ENCODE results near the gene LCTL. TPM values are rescaled to one million over a fixed set of nuclear protein-coding genes. Genes with fewer than 3 reads are reported as not detected.

Gene LCTL
- total RNA-seq, 2 experiments from 2014 or later: not detected

- H3K9me3 ChIP-seq (ENCODE audit: low read length): no peaks in the 10 kb centered on the region
- TF ChIP-seq EZH2phosphoT487 (IDR thresholded peaks at IDR 0.05; ENCODE audit: borderline replicate concordance, low read depth, low read length) (no peak), CTCF (conservative IDR thresholded peaks at IDR 0.05; ENCODE audit: low read length) (no peak)
- no peak overlapping the region for H3K27ac ChIP-seq (ENCODE audit: low read depth, low read length, poor library complexity, severe bottlenecking)
- no peak for DNase-seq (ENCODE audit: low spot score)
- intact Hi-C loops (cut with micrococcal nuclease; ENCODE audit: unreplicated experiment): no loop called here
- H3K9me2 ChIP-seq (ENCODE audit: insufficient read depth, low read length): no peaks in the 10 kb centered on the region
- no peaks in the 10 kb centered on the region for H4K20me1 ChIP-seq (ENCODE audit: insufficient read depth, low read length)
- H3K79me2 ChIP-seq (ENCODE audit: insufficient read depth, low read depth, low read length): no peaks in the 10 kb centered on the region
- BruUV-seq (replicated peaks): no TSS peak
- CTCF ChIA-PET (ENCODE audit: unreplicated experiment): no interaction called here
- no peak overlapping the region for H3K4me3 ChIP-seq (ENCODE audit: low read depth, low read length, poor library complexity, severe bottlenecking)
- H2AFZ ChIP-seq (ENCODE audit: low read length): no peak overlapping the region
- POLR2A ChIA-PET: no interaction called here
- no peaks in the 10 kb centered on the region for H3K4me1 ChIP-seq (ENCODE audit: insufficient read depth, low read length, poor library complexity, severe bottlenecking)
- no peak overlapping the region for H3K4me2 ChIP-seq (ENCODE audit: low read length)
- H3K36me3 ChIP-seq (ENCODE audit: insufficient read depth, low read length): peaks cover 73% of the 10 kb centered on the region
Measured at GRCh38 chr15:66545255-66545654, 20.5 kb downstream of the LCTL start.

GRCh38 chr15:66542896-66543295 lies 22.9 kb downstream of the LCTL start:
- no peaks in the 10 kb centered on the region for H3K9me3 ChIP-seq (ENCODE audit: low read length)
- BruUV-seq (replicated peaks): no TSS peak
- H3K4me1 ChIP-seq (ENCODE audit: insufficient read depth, low read length, poor library complexity, severe bottlenecking): no peaks in the 10 kb centered on the region
- H3K36me3 ChIP-seq (ENCODE audit: insufficient read depth, low read length): peaks cover 77% of the 10 kb centered on the region
- H4K20me1 ChIP-seq (ENCODE audit: insufficient read depth, low read length): no peaks in the 10 kb centered on the region
- no peak for DNase-seq (ENCODE audit: low spot score)
- H2AFZ ChIP-seq (ENCODE audit: low read length): no peak overlapping the region
- H3K27ac ChIP-seq (ENCODE audit: low read depth, low read length, poor library complexity, severe bottlenecking): no peak overlapping the region
- TF ChIP-seq EZH2phosphoT487 (IDR thresholded peaks at IDR 0.05; ENCODE audit: borderline replicate concordance, low read depth, low read length): no peak
- TF ChIP-seq CTCF (conservative IDR thresholded peaks at IDR 0.05; ENCODE audit: low read length): no peak
- POLR2A ChIA-PET: interaction anchor here (0.6 to 1.0 kb wide), 4 partner anchors 11 to 206 kb away, joined by 3 to 4 read pairs (median 3); no protein-coding TSS in a partner anchor
- intact Hi-C loops (cut with micrococcal nuclease; ENCODE audit: unreplicated experiment): no loop called here
- H3K9me2 ChIP-seq (ENCODE audit: insufficient read depth, low read length): no peaks in the 10 kb centered on the region
- CTCF ChIA-PET (ENCODE audit: unreplicated experiment): no interaction called here
- H3K4me3 ChIP-seq (ENCODE audit: low read depth, low read length, poor library complexity, severe bottlenecking): no peak overlapping the region
- H3K79me2 ChIP-seq (ENCODE audit: insufficient read depth, low read depth, low read length): no peaks in the 10 kb centered on the region
- no peak overlapping the region for H3K4me2 ChIP-seq (ENCODE audit: low read length)

GRCh38 chr15:66535056-66535455 lies 30.7 kb downstream of the LCTL start:
- DNase-seq (ENCODE audit: low spot score): no peak
- POLR2A ChIA-PET: no interaction called here

More at GRCh38 chr15:66535056-66535455, 30.7 kb downstream of the LCTL start:
- Histone ChIP-seq H3K9me2 (ENCODE audit: insufficient read depth, low read length) (no peaks in the 10 kb centered on the region), H3K27ac (ENCODE audit: low read depth, low read length, poor library complexity, severe bottlenecking) (no peak overlapping the region), H3K36me3 (ENCODE audit: insufficient read depth, low read length) (peaks cover 83% of the 10 kb centered on the region), H3K4me1 (ENCODE audit: insufficient read depth, low read length, poor library complexity, severe bottlenecking) (no peaks in the 10 kb centered on the region), H2AFZ (ENCODE audit: low read length) (no peak overlapping the region), H3K4me2 (ENCODE audit: low read length) (no peak overlapping the region), H3K79me2 (ENCODE audit: insufficient read depth, low read depth, low read length) (no peaks in the 10 kb centered on the region), H4K20me1 (ENCODE audit: insufficient read depth, low read length) (no peaks in the 10 kb centered on the region), H3K4me3 (ENCODE audit: low read depth, low read length, poor library complexity, severe bottlenecking) (no peak overlapping the region), H3K9me3 (ENCODE audit: low read length) (no peaks in the 10 kb centered on the region)
- CTCF ChIA-PET (ENCODE audit: unreplicated experiment): no interaction called here
- no TSS peak for BruUV-seq (replicated peaks)
- TF ChIP-seq EZH2phosphoT487 (IDR thresholded peaks at IDR 0.05; ENCODE audit: borderline replicate concordance, low read depth, low read length) (no peak), CTCF (conservative IDR thresholded peaks at IDR 0.05; ENCODE audit: low read length) (no peak)
- intact Hi-C loops (cut with micrococcal nuclease; ENCODE audit: unreplicated experiment): no loop called here

Data from OCI-LY7 (cell line).